HCT116 (cell line): ENCODE results near the gene OIP5. TPM values are rescaled to one million over a fixed set of nuclear protein-coding genes. Genes with fewer than 3 reads are reported as not detected.

Experiments
- ATAC-seq: fragments of 200-7000 bp; cut with Tn5 transposase; 2 replicates; pipeline ENCODE4 v1.9.1; 2020; ENCODE audit warnings: mild to moderate bottlenecking, moderate library complexity
- BruUV-seq: library from RNA; stranded (reverse); fragments of 400-500 nt; replicated peaks from 2 replicates; lab custom pipeline; 2021; lab: Mats Ljungman, UMichigan
- CTCF ChIA-PET: fragments of 300-600 bp; sonication (Branson Sonifier 250); formaldehyde crosslinking; loops from one replicate; lab custom pipeline; 2021; ENCODE audit warnings: antibody characterized with exemption; lab: Charles Lee
- POLR2A ChIA-PET: fragments of 300-600, 350-600 bp; sonication (Branson Sonifier 250); formaldehyde crosslinking; loops from one replicate; lab custom pipeline; 2021; ENCODE audit warnings: antibody characterized with exemption; lab: Charles Lee
- RAD21 ChIA-PET, 2 experiments: fragments of 300-600 bp; sonication (Branson Sonifier 250); formaldehyde crosslinking; loops; one replicate each; lab custom pipeline; 2023; ENCODE audit warnings: low total read pairs in 2 of 2; ENCODE audit not compliant: uncharacterized antibody in 2 of 2, unreplicated experiment in 2 of 2, low non-redundant PET in 1 of 2; lab: Charles Lee
- DNase-seq: peaks from one replicate; pipeline ENCODE4 v3.0.0-alpha.2; 2010; ENCODE audit warnings: low read depth, low spot score
- H2AFZ ChIP-seq: fragments of 200-600 bp; shearing (Covaris generic), sonication (generic); 2 replicates; pipeline ENCODE4 v1.6.1; 2017; ENCODE audit warnings: low read depth, mixed run types, mixed read lengths, antibody characterized with exemption, low read length; ENCODE audit not compliant: poor library complexity, severe bottlenecking
- H3K27ac ChIP-seq: 2 replicates; pipeline ENCODE4 v1.5.1; 2012; ENCODE audit warnings: low read depth, low read length
- H3K27me3 ChIP-seq: fragments of 200-600 bp; sonication (generic); 2 replicates; pipeline ENCODE4 v1.6.1; 2016; ENCODE audit warnings: mixed run types, low read length, mixed read lengths; ENCODE audit not compliant: insufficient read depth
- H3K36me3 ChIP-seq, 2 experiments: fragments of 200-500 bp in 1 of 2; fragments of 200-600 bp in 1 of 2; sonication (Bioruptor generic) in 1 of 2; sonication (generic) in 1 of 2; 2 replicates each; pipeline versions ENCODE4 v1.5.1 to v1.6.1; 2014 to 2016; ENCODE audit warnings: low read length in 2 of 2, inconsistent platforms in 1 of 2, mixed read lengths in 1 of 2, mixed run types in 1 of 2; ENCODE audit not compliant: insufficient read depth in 2 of 2, control insufficient read depth in 1 of 2
- H3K4me1 ChIP-seq, 2 experiments: fragments of 200-600 bp in 1 of 2; sonication (generic) in 1 of 2; 2 replicates each; pipeline versions ENCODE4 v1.5.1 to v1.6.1; 2012 to 2017; ENCODE audit warnings: low read length in 2 of 2, inconsistent platforms in 1 of 2, mild to moderate bottlenecking in 1 of 2, mixed read lengths in 1 of 2, mixed run types in 1 of 2, moderate library complexity in 1 of 2; ENCODE audit not compliant: insufficient read depth in 2 of 2, control insufficient read depth in 1 of 2
- H3K4me2 ChIP-seq: fragments of 200-600 bp; sonication (generic); 2 replicates; pipeline ENCODE4 v1.6.1; 2017; ENCODE audit warnings: mixed run types, low read length, mixed read lengths
- H3K4me3 ChIP-seq, 2 experiments: fragments of 200-600 bp in 1 of 2; sonication (generic) in 1 of 2; replicated peaks in 1 of 2; 2 replicates each; pipeline ENCODE4 v1.5.1; 2011 to 2016; ENCODE audit warnings: low read length in 2 of 2, control low read depth in 1 of 2, low read depth in 1 of 2, mild to moderate bottlenecking in 1 of 2, mixed read lengths in 1 of 2, mixed run types in 1 of 2
- H3K79me2 ChIP-seq: fragments of 200-600 bp; sonication (generic); 2 replicates; pipeline ENCODE4 v1.6.1; 2017; ENCODE audit warnings: mild to moderate bottlenecking, mixed run types, low read length, moderate library complexity, mixed read lengths; ENCODE audit not compliant: insufficient read depth
- H3K9ac ChIP-seq: fragments of 200-600 bp; sonication (generic); 2 replicates; pipeline ENCODE4 v1.6.1; 2016; ENCODE audit warnings: low read length, mixed read lengths
- H3K9me2 ChIP-seq: fragments of 200-600 bp; sonication (generic), shearing (Covaris generic); 2 replicates; pipeline ENCODE4 v1.6.1; 2017; ENCODE audit warnings: mixed run types, mild to moderate bottlenecking, moderate library complexity; ENCODE audit not compliant: insufficient read depth
- H3K9me3 ChIP-seq, 2 experiments: fragments of 200-500 bp in 1 of 2; fragments of 200-600 bp in 1 of 2; sonication (Bioruptor generic) in 1 of 2; sonication (generic) in 1 of 2; 2 replicates each; pipeline ENCODE4 v1.6.1; 2014 to 2017; ENCODE audit warnings: low read length in 2 of 2, mixed read lengths in 2 of 2, inconsistent platforms in 1 of 2, low read depth in 1 of 2, mild to moderate bottlenecking in 1 of 2, mixed run types in 1 of 2, moderate library complexity in 1 of 2; ENCODE audit not compliant: control insufficient read depth in 1 of 2, insufficient read depth in 1 of 2
- H4K20me1 ChIP-seq: fragments of 200-600 bp; sonication (generic), shearing (Covaris generic); 2 replicates; pipeline ENCODE4 v1.6.1; 2017; ENCODE audit warnings: mixed run types, mild to moderate bottlenecking, moderate library complexity; ENCODE audit not compliant: insufficient read depth
- ATF3 ChIP-seq: IDR thresholded peaks from 2 replicates; pipeline ENCODE4 v1.6.1; 2012
- CBX3 ChIP-seq: IDR thresholded peaks from 2 replicates; pipeline ENCODE4 v1.6.1; 2012; ENCODE audit warnings: low read depth
- CEBPB ChIP-seq: IDR thresholded peaks from 2 replicates; pipeline ENCODE4 v1.6.1; 2012; ENCODE audit warnings: low read depth
- EGR1 ChIP-seq: IDR thresholded peaks from 2 replicates; pipeline ENCODE4 v1.6.1; 2012; ENCODE audit warnings: low read depth
- ELF1 ChIP-seq: IDR thresholded peaks from 2 replicates; pipeline ENCODE4 v1.6.1; 2012; ENCODE audit warnings: low read depth, borderline replicate concordance
- EZH2phosphoT487 ChIP-seq: fragments of 200-600 bp; IDR thresholded peaks from 2 replicates; pipeline ENCODE4 v1.6.1; 2018; ENCODE audit warnings: antibody characterized with exemption, borderline replicate concordance
- FOSL1 ChIP-seq: IDR thresholded peaks from 2 replicates; pipeline ENCODE4 v1.6.1; 2012; ENCODE audit warnings: low read depth
- JUND ChIP-seq: IDR thresholded peaks from 2 replicates; pipeline ENCODE4 v1.6.1; 2012
- MAX ChIP-seq: IDR thresholded peaks from 2 replicates; pipeline ENCODE4 v1.6.1; 2012
- POLR2A ChIP-seq: IDR thresholded peaks from 2 replicates; pipeline ENCODE4 v1.7.0; 2011; ENCODE audit warnings: borderline replicate concordance; ENCODE audit not compliant: insufficient read depth, insufficient read length; ENCODE audit errors: extremely low read depth
- POLR2AphosphoS5 ChIP-seq: IDR thresholded peaks from 2 replicates; pipeline ENCODE4 v1.6.1; 2011; ENCODE audit warnings: mild to moderate bottlenecking, low read depth, low read length, moderate library complexity
- RAD21 ChIP-seq: IDR thresholded peaks from 2 replicates; pipeline ENCODE4 v1.6.1; 2012; ENCODE audit warnings: low read depth, mild to moderate bottlenecking
- REST ChIP-seq: IDR thresholded peaks from 2 replicates; pipeline ENCODE4 v1.6.1; 2012; ENCODE audit warnings: low read depth
- SIN3A ChIP-seq: IDR thresholded peaks from 2 replicates; pipeline ENCODE4 v1.6.1; 2012; ENCODE audit warnings: low read depth
- SRF ChIP-seq: IDR thresholded peaks from 2 replicates; pipeline ENCODE4 v1.6.1; 2012; ENCODE audit warnings: low read depth
- TCF7L2 ChIP-seq: IDR thresholded peaks from 2 replicates; pipeline ENCODE4 v1.7.0; 2011; ENCODE audit warnings: borderline replicate concordance, inconsistent platforms; ENCODE audit not compliant: insufficient read depth, insufficient read length; ENCODE audit errors: extremely low read depth
- ZFX ChIP-seq: fragments of 450-650 bp; IDR thresholded peaks from 2 replicates; pipeline ENCODE4 v1.6.1; 2017
- intact Hi-C: fragments of 100-400 bp; cut with micrococcal nuclease; formaldehyde crosslinking; loops from 2 replicates; pipeline ENCODE4 v1.10.0; 2022
- total RNA-seq: library from RNA; stranded (reverse); gene quantifications from one replicate; pipeline ENCODE4 v1.2.1, GENCODE V29; 2021; ENCODE audit not compliant: unreplicated experiment

Gene OIP5
- total RNA-seq, 1 experiment from 2014 or later, result 19.7 TPM

- no peak for ATAC-seq
- ChIA-PET CTCF (no interaction called here), RAD21 (no interaction called here), POLR2A (interaction anchor here (0.7 kb wide), 1 partner anchor 262 kb away, joined by 3 read pairs; no protein-coding TSS in a partner anchor)
- H2AFZ ChIP-seq, result no peak overlapping the region
- DNase-seq, result no peak
- no peak overlapping the region for H3K27ac ChIP-seq
- peaks cover 66 to 73% of the 10 kb centered on the region in 2 experiments for H3K36me3 ChIP-seq
- no TSS peak for BruUV-seq
- TF ChIP-seq TCF7L2 (no peak), MAX (no peak), CEBPB (no peak), EGR1 (no peak)
- H3K4me2 ChIP-seq, result no peak overlapping the region
- no peaks in the 10 kb centered on the region for H3K9me3 ChIP-seq
- H3K9ac ChIP-seq, result no peak overlapping the region
- H3K4me3 ChIP-seq, result no peak overlapping the region
- peaks cover 90% of the 10 kb centered on the region for H3K79me2 ChIP-seq
- H3K4me1 ChIP-seq, result no peaks in the 10 kb centered on the region
- H3K9me2 ChIP-seq, result no peaks in the 10 kb centered on the region
- intact Hi-C loops, result no loop called here
- no peaks in the 10 kb centered on the region for H4K20me1 ChIP-seq
- H3K27me3 ChIP-seq, result no peaks in the 10 kb centered on the region
Measured at GRCh38 chr15:41347236-41347635, 14.8 kb upstream of the OIP5 start.

DNA sequence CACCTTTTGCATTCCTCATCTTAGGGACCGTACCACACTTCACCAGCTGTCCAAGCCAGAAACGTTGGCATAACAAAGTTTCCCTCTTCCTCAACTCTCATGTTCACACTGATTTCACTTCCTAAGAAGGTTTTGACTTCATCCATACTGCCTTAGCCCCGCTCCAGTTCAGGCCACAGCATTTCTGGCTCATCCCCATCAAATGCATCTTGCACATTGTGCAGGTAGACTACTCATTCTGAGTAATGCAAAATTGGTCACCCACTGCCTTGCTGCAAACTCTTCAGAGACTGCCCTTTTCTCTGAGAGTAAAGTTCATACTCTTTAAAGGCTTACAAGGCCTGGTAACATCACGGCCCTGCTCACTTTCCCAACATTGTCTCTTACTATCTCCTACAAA, 9.1 kb upstream of the OIP5 start:
- RAD21 ChIA-PET, result no interaction called here
- TF ChIP-seq EGR1 (no peak), SRF (no peak), RAD21 (no peak), ZFX (no peak), REST (no peak), TCF7L2 (no peak), JUND (no peak), CEBPB (no peak), ATF3 (no peak), FOSL1 (no peak), EZH2phosphoT487 (no peak), POLR2AphosphoS5 (no peak), SIN3A (no peak), CBX3 (no peak), POLR2A (no peak), ELF1 (no peak)

More for the DNA sequence above, 9.1 kb upstream of the OIP5 start:
- CTCF ChIA-PET, result no interaction called here
- H3K27me3 ChIP-seq, result no peaks in the 10 kb centered on the region
- intact Hi-C loops, result no loop called here
- H3K36me3 ChIP-seq, result peaks cover 38 to 63% of the 10 kb centered on the region in 2 experiments
- no TSS peak for BruUV-seq
- POLR2A ChIA-PET, result no interaction called here
- peaks cover 98% of the 10 kb centered on the region for H3K79me2 ChIP-seq
- no peak overlapping the region for H3K9ac ChIP-seq
- H3K4me1 ChIP-seq, result no peaks in the 10 kb centered on the region
- H3K4me2 ChIP-seq, result no peak overlapping the region
- no peak overlapping the region for H2AFZ ChIP-seq
- no peaks in the 10 kb centered on the region for H3K9me2 ChIP-seq
- no peak overlapping the region for H3K27ac ChIP-seq
- H3K4me3 ChIP-seq, result no peak overlapping the region
- DNase-seq (no peak), ATAC-seq (no peak)
- H4K20me1 ChIP-seq, result no peaks in the 10 kb centered on the region; the same call in 1 of the 2 replicates
- no peaks in the 10 kb centered on the region for H3K9me3 ChIP-seq
